Central memory CD4-positive, alpha-beta T cell (primary cell): ENCODE measurements around the gene ATP11C.
"Not testable (repeated sequence)": the region's sequence is repeated elsewhere in the genome, so short reads cannot be mapped to it uniquely, and the experiment has no call there.

Source experiments
- DNase-seq: peaks from one replicate; pipeline ENCODE4 v3.0.0; 2022

The ATP11C gene

DNA sequence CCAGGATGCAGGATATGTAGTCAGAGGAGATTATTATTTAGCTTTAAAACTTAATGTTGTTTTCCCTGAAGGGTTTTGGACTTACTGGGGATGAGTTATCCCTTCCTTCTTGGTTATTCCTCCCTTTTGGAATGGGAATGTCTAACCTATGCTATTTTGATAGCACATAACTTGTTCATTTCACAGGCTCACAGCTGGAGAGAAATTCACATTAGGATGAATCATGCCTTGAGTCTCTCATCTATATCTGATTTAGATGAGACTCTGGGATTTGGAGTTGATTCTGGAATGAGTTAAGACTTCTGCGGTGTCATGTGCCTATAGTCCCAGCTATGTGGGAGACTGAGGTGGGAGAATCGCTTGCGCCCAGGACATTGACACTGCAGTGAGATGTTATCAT, 81.1 kb downstream of the ATP11C start:
- no peak for DNase-seq

DNA sequence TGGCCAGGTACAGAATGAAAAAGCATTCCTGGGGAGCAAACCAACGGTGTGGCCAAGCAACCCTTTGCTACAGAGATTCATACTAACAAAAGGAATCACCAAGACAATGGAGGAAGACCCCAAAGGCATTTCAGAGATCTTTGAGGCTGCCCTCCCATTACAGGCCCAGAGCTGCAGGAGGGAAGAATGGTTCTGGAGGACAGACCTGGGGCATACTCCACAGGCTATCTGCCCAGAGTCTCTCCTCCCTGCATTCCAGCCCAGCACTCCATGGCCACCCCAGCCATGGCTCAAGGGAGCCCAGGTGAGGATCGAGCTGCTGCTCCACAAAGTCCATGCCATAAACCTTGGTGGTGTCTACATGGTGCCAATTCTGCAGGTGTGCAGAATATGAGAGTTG, 81.9 kb downstream of the ATP11C start:
- DNase-seq: no peak

DNA sequence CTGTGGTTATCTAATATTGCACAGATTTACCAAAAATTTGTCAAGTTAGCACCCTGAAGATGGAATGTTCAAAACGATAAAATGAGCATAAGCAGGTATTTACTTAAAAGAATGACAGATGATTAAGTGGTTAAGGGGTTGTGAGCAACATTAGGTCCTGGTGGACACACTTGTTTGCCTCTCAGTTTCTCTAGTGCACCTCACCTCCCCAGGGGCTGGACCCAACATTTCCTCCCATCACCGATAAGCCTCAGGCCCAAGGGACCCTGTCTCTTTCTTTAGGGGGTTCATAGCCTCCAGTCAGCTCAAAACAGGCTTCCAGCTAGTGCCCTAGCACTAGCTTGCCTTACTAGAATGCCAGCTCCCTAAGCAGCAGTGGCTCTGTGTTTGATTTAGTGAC, 88.0 kb downstream of the ATP11C start:
- no peak for DNase-seq

DNA sequence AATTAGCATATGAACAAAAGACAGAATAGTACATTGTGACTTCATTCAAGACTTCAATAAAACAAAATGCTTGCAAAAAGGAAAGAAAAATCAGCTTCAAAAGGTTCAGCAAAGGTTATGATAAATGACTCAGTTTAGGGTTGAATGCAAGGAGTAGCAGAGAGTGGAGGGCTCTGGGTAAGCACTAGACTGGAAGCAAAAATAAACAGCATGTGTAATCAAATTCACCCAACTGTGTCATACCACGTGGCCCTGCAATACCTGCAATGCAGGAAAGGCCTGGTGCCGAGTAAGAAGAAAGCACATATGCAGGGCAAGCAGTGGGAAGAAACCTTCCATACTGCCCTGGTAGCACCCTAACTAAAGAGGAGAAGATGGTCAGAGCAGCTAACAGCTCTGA, 88.7 kb downstream of the ATP11C start:
- no peak for DNase-seq

DNA sequence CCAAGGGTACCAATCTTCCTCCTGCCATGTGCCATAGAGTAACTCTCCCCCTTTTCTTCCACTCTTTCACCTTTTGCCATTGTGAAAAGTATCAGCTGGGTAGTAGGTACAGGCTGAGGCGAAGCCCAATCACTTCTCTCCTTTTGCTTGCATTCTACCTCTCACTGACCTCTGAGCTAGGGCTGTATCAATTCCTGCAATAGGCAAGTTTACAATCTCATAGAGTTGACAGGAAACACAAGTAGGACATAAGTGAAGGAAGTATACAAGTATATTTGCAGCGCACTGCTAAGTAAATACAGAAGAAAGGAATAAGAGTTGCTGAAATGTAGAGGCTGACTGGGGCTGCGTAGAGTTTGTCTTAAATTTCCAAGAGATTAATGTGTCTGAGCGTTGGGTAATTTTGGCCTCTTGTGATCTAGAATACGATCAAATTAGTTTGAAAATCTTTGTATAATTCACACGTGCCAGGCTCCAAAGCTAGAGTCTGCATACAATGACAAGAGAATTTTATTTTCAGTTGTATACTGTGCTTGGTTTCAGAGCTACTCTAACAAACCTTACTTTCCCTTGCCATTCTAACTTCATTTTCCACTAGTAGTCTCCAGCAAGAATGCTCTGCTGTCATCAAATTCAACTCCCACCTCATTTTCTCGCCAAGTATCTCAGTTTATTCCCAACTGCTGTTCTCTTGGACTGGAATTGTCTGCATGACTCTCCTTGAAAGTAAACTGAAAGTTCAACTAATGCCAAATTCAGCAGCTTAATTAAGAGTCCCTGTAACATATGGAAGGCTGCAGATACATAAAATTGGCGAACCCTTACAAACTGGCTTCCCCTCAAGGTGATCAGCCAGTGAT, 90.3 kb downstream of the ATP11C start:
- DNase-seq: no peak

DNA sequence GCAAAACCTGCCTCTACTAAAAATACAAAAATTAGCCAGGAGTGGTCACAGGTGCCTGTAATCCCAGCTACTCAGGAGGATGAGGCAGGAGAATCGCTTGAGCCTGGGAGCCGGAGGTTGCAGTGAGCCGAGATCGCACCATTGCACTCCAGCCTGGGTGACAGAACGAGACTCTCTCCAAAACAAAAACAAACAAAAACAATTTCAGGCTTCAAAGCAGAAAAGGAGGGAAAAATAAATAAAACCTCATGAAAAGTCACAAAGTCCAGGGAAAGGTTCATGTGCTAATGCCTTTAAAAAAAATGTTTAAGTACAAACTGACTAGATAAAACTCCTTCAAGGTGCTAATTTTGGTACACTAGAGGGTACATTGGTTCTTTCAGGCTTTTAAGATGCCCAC, 96.5 kb downstream of the ATP11C start:
- DNase-seq: not testable (repeated sequence)

DNA sequence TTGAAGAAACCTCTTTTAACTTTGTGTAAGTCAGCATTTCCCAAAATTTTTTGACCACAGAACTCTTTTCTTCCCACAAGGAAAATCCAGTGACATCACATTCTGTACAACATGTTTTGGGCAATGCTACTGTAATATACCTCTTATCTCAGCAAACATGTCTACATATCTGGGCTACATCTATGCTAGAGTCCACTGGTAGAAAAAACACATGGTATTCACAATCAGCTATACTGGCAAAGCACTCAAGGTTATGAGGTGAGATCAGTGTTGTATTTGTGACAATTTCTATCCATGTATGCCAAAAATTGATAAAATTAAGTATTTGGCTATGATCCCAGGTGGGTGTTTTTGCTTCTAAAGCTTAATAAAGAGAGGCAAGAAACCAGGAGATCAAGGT, 98.0 kb downstream of the ATP11C start:
- DNase-seq: no peak

DNA sequence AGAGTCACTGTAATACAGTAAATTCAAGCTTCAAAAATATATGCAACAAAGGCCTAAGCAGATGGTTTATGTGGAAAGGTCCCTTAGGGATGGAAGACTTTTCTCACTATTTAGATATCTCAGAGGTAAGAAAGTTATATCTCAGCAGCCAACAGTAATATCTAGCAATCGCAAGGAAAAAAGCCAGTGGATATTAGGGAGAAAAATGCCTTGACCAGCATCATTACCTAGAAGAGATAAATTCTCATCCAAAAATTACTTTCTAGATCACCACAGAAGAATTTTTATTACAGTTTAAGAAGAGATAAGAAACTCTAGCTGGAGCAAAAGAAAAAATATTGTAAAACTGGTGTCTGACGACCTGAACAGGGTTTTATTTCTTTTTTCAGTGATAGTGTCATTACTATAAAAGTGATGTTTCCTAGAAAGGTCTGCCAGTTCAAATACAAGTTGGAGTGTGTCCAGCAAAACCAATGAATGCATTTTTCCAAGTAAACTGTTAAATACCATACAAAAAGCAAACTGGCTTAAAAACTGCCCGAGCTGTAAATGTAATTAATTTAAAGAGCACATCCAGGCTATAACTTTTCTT, 100.0 kb downstream of the ATP11C start:
- DNase-seq: no peak

DNA sequence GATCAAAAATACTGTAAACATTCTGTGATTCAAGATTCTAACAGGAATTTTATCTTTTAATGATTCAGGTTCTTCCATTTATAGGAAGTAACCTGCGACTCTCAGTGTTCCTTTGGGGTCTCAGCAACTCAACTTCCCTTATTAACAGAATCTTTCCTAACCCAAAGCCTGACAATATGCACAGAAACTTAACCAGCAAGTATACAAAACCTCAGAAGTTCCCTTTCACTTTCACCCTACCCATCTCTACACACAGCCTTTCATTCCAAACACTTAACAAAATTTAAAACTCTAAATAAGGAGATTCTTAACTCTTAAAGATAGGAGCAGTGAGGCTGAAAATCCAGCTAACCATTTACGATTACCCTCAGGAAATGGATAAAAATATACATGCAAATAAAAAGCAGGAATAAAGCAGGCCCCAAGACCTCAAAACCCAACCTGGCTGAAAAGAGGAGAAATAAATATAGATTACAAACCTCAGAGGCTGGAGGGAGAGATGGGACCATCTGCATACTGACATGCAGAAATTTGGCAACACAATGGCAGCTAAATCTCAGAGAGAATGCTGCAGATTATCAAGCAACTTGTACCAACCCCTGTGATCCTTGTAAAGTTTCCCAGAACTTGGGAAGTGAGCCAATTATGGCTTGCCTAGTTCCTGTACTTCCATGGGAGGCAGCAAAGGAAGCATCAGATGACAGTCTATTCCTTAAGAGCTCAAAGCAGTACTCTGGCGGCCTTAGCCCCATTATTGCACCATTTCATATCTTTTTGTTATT, 101.0 kb downstream of the ATP11C start:
- DNase-seq: no peak

DNA sequence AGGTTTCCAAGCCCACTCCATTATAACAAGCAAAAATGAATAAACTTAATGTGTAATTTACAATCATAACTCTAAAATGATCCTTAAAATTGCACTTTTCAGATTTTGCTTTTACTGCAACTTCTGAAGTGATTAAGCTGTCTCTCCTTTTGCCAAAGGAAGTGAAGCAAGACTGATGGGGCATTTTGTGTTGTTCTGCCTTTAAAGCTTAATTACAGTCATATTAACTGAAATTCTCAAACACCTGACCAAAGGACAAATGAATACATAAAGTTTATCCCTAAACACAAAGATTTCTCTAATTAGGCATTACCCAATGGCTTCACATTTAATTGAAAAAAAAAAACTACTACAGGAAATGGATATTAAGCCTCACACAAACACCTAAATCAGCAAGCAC, 101.8 kb downstream of the ATP11C start:
- no peak for DNase-seq

DNA sequence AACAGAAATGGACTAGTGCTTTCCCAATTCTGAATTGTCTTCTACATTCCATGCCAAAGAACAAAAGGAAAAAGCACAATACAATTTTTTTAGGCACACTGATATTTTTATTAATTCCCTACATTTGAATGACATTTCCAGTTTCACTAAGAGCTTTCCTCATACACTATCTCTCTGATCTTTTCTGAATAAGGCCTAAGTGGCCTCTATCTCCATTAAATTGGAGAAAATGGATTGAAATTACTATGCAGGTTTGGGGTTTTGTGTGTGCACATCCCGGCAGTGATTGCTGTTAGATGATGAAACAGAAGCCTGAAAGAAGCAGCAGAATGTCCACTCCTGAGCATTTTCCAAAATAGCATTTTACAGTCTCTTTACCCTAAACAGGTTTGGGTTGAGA, 104.0 kb downstream of the ATP11C start:
- no peak for DNase-seq

DNA sequence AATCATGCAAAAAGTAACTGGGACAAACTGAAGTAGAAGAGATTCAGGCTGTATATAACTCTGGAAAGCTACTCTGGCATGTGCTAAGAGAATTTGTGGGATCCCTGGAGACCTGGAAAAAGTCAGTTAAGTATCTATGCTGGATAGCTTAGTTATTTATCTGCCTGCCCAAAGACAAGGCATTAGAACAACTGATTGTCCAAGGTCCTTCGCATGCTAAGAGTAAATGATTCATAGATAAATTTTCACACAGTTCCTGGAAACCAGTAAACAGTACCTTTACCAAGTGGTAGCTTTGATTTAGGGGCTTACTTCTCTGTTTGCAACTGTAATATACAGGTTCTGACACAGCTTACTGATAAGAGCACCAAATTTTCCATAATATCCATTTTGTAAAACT, 104.8 kb downstream of the ATP11C start:
- DNase-seq: no peak

DNA sequence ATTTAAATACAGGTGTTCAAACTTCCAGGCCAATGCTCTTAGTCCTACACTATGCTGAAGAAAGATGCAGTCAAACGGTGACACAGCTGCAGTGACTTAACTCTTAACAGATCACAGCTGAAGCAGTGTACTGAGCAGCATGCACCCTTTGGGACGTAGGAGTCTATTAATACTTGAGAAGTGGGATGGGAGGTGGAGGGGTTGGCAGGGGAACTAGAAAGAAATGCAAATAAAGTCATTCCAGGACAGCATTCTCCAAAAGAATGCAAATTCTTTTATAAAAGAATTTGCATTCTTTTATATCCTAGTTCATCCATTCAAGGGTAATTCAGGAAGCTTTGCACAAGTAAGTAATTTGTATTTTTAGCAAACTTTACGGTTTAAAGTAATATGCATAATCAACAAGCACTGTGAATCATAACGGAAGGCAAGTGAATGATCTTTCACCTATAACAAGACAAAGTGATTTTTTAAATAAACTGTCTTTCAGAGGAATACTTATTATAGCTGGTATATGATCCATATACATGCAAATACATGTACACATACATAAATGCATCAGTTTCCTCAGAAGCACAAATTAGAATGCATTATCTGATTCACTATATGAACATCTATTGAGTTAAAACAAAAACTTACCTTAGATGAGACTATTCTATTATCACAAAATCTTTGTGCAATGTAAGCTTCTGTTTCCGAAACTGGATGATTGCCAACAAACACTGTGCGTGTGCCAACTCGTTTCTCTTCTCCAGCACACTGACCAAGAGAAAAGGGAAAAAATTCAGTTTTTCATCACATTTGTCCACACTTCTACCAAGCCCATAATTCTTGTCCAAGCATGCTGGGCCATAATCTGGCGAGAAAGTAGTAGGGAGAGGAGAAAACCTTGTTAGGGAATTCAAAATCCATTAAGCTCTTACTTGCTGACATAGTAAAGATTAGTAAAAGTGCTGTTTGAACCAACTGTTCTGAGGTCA, 106.5 kb downstream of the ATP11C start:
- DNase-seq: no peak

DNA sequence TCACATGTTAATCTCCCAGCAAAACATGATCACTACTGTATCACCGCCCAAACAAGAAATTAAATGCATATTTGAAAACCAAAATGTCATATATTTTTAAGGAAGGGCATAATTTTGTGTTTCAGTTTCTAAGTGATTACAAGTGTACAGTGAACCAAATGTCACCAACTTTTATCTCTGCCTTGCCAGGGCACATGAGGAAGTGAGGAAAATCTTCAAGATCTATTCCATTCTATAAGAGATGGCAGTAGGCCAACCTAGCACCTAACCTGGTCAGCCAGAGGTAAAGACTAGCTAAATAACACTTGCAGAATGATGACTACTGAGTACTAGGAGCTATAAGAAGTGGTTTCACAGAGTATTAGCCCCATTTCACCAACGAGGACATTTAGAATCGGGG, 107.2 kb downstream of the ATP11C start:
- no peak for DNase-seq

DNA sequence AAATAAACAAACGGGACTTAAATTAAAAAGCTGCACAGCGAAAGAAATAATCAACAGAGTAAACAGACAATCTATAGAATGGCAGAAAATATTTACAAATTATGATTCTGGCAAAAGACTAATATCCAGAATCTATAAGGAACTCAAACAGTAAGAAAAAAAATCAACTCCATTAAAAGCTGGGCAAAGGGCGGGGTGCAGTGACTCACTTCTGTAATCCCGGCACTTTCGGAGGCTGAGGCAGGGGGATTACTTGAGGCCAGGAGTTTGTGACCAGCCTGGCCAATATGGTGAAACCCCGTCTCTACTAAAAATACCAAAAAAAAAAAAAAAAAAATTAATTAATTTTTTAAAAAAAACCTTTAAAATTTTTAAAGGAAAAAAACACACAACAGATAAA, 109.0 kb downstream of the ATP11C start:
- no peak for DNase-seq

DNA sequence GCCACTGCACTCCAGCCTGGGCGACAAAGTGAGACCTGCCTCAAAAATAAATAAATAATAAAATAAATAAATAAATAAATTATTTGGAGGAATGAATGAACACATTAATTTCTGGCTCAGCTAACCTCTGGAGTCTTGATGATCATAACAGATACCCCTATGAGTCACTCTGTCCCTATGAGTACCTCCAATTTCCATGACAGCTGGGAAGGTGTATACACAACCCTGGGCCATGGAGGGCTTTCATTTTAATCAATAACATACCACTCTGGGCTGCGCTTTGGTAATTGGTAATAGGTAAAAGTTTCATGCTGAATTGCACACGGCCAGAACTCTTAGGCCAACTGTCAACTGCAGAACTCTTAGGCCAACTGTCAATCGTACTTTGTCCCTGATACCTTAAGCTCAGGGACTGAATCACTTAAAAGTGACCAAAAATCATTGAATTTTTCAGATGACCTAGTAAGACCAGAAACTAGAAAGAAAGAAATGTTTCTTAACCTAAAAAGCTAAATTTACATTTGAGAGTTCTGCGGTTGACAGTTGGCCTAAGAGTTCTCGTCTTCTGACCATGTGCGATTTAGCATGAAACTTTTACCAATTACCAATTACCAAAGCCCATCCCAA, 112.4 kb downstream of the ATP11C start:
- no peak for DNase-seq

DNA sequence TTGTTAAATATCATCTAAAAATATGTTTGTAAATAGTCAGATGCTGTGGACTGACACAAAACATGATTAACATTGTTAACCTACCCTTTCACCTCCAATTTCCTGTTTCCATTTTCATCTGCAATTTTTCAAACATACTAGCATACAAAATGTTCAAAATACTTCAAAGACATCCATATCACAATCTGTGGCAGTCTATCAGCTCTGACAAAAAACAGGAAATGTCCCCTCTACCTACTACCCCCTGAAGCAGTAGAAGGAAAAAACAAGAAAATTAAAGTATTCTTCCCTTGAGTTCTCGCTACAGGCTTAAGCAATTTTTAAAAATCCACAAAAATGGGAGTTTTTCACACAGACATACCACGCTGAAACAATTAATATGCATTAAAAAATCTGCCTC, 116.6 kb downstream of the ATP11C start:
- DNase-seq: no peak

DNA sequence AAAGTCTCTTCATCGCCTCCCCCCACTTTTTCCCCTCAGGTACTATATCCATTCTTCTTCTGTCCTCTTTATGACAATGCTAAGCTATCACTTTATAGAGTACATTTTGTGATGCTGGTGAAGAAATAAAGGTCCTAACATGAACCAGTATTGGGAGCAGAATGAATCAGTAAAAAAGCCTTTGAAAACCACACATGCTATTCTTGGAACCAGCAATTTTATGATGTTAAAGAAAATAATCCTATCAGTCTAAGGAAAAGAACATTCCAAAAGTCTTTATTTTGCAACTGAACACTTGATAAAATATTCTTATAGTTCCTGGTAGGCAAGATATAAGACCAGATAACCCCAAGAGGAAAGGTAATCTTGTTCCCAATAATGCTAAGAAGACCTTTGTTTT, 117.1 kb downstream of the ATP11C start:
- no peak for DNase-seq

DNA sequence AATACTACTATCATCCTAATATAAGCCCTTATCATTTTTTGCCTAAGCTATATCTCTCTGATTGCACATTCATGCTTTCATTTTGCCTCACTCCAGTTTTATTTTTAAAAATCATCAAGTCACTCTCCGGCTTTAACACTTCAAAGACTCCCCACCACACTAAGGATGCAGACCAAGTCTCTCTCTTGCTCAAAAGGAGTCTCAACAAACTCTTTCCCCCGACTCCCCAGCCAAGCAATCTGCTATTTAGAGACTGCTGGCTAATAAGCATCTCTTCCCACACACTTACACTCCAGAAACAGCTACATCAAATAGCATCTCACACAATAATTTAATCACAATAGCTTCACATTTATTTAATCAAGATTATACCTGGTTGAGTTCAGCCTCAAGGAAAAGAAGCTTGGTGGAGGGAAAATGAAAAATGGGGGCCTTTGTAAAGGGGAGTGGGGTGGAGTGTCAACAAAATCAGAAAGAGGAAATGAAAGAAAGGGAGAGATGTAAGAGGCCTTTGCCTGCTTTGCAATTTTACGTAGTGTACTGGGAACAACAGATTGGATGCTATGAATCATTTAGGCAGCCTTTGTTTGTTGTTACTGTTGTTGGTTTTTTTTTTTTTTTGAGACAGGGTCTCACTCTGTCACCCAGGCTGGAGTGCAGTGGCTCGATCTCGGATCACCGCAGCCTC, 120.8 kb downstream of the ATP11C start:
- DNase-seq: no peak

DNA sequence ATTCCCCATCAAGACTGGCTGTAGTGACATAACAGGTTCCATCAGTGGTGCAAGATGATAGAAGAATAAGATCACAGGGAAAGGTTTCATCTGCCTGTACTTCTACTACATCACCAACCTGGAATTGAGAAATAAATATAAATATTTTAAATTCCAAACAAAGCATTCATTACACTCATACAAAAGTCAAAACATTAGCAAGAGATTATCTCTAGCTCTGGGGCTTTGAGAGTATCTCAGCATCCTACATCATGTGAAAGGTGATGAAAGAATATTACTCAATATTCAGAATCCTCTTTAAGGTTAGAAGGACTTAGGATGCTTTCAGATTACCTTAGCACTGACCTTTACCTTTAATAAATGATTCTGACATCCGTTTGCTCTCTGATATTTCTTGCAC, 128.4 kb downstream of the ATP11C start:
- no peak for DNase-seq

DNA sequence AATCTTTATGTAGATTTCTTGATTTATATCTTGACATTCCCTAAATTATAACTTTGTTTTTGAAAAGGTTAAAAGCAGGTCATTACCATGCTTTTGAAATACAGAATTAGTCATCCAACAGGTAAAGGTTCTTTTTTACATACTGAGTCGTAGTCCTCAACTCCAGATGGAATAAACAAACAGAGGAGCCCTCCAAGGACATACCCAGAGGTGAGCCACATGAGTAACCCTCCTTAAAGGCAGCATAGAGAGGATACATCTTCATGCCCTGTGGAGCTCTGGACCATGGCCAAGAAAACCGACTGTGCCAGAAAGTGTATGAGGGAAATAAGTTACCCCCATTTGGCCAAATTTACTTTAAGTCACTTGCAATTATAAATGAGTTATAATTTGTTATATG, 129.6 kb downstream of the ATP11C start:
- no peak for DNase-seq

DNA sequence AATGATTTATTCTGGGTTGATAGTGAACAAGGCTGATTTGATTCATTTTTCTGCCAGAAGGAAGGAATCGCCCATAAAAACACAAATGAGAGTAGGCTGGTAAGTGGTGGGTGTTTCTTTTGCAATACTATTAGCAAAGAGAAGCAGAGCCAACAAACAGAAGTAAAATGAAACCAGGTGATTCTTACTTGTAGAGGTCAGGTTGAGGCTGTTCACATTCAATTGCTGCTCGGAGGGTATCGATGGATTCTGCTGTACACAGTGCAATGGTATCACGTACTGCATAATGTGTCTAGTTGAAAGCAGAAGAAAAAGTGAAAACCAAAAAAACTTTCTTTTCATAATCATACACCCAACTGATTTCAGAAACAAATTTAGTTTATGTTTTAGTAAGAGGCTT, 130.8 kb downstream of the ATP11C start:
- DNase-seq: no peak
